Trophoblast cell (in vitro differentiated cells and primary cell): ENCODE data around the gene DLG2.

Experiments
- DNase-seq, 2 donors: peaks; one replicate each; pipeline ENCODE4 v3.0.0-alpha.2; 2016
- H2AFZ ChIP-seq: 2 replicates; pipeline ENCODE4 v1.6.1; 2013; ENCODE audit warnings: low read length, moderate library complexity, mild to moderate bottlenecking; ENCODE audit not compliant: insufficient read depth, poor library complexity
- H2AK5ac ChIP-seq: 2 replicates; pipeline ENCODE4 v1.6.1; 2013; ENCODE audit warnings: mild to moderate bottlenecking, low read length
- H2BK120ac ChIP-seq: 2 replicates; pipeline ENCODE4 v1.6.1; 2013; ENCODE audit warnings: low read length, mild to moderate bottlenecking, moderate library complexity; ENCODE audit not compliant: insufficient read depth, poor library complexity
- H2BK12ac ChIP-seq: 2 replicates; pipeline ENCODE4 v1.6.1; 2013; ENCODE audit warnings: mild to moderate bottlenecking, low read length, moderate library complexity
- H2BK5ac ChIP-seq: 2 replicates; pipeline ENCODE4 v1.6.1; 2013; ENCODE audit warnings: low read length, low read depth, moderate library complexity, mild to moderate bottlenecking; ENCODE audit not compliant: poor library complexity
- H3K14ac ChIP-seq: 2 replicates; pipeline ENCODE4 v1.6.1; 2013; ENCODE audit warnings: mild to moderate bottlenecking, low read length
- H3K18ac ChIP-seq: 2 replicates; pipeline ENCODE4 v1.6.1; 2013; ENCODE audit warnings: mild to moderate bottlenecking, low read length
- H3K23ac ChIP-seq: 2 replicates; pipeline ENCODE4 v1.6.1; 2013; ENCODE audit warnings: low read length
- H3K27ac ChIP-seq: 2 replicates; pipeline ENCODE4 v1.5.1; 2013; ENCODE audit warnings: low read depth, mild to moderate bottlenecking, inconsistent platforms, low read length, moderate library complexity
- H3K27me3 ChIP-seq: 2 replicates; pipeline ENCODE4 v1.6.1; 2013; ENCODE audit warnings: inconsistent platforms, mild to moderate bottlenecking, low read length, moderate library complexity; ENCODE audit not compliant: insufficient read depth
- H3K36me3 ChIP-seq, 2 experiments: 1 replicate in 1 of 2; 2 replicates in 1 of 2; pipeline ENCODE4 v1.6.1; 2013; ENCODE audit warnings: low read length in 2 of 2, mild to moderate bottlenecking in 2 of 2, moderate library complexity in 1 of 2; ENCODE audit not compliant: insufficient read depth in 2 of 2, control insufficient read depth in 1 of 2
- H3K4ac ChIP-seq: 2 replicates; pipeline ENCODE4 v1.6.1; 2013; ENCODE audit warnings: low read depth, mild to moderate bottlenecking, low read length, moderate library complexity
- H3K4me1 ChIP-seq, 2 experiments: 1 replicate in 1 of 2; 2 replicates in 1 of 2; pipeline ENCODE4 v1.6.1; 2013; ENCODE audit warnings: low read length in 2 of 2, mild to moderate bottlenecking in 2 of 2, moderate library complexity in 1 of 2; ENCODE audit not compliant: insufficient read depth in 2 of 2, control insufficient read depth in 1 of 2
- H3K4me2 ChIP-seq: 2 replicates; pipeline ENCODE4 v1.6.1; 2013; ENCODE audit warnings: inconsistent platforms, mild to moderate bottlenecking, low read length, moderate library complexity
- H3K4me3 ChIP-seq: 2 replicates; pipeline ENCODE4 v1.5.1; 2013; ENCODE audit warnings: mild to moderate bottlenecking, low read depth, low read length, inconsistent platforms
- H3K79me1 ChIP-seq: one replicate; pipeline ENCODE4 v1.6.1; 2013; ENCODE audit warnings: low read length
- H3K79me2 ChIP-seq: 2 replicates; pipeline ENCODE4 v1.6.1; 2013; ENCODE audit warnings: low read length, mild to moderate bottlenecking; ENCODE audit not compliant: control insufficient read depth, insufficient read depth, poor library complexity
- H3K9ac ChIP-seq: 2 replicates; pipeline ENCODE4 v1.6.1; 2013; ENCODE audit warnings: mild to moderate bottlenecking, low read length
- H3K9me3 ChIP-seq: 2 replicates; pipeline ENCODE4 v1.6.1; 2013; ENCODE audit warnings: low read depth, mild to moderate bottlenecking, control low read depth, inconsistent platforms, low read length; ENCODE audit not compliant: insufficient read depth
- H4K12ac ChIP-seq: 2 replicates; pipeline ENCODE4 v1.6.1; 2013; ENCODE audit warnings: low read depth, mild to moderate bottlenecking, low read length, moderate library complexity
- H4K8ac ChIP-seq: 2 replicates; pipeline ENCODE4 v1.6.1; 2013; ENCODE audit warnings: low read depth, mild to moderate bottlenecking, low read length, moderate library complexity
- H4K91ac ChIP-seq: one replicate; pipeline ENCODE4 v1.6.1; 2013; ENCODE audit warnings: low read depth, mild to moderate bottlenecking, low read length, moderate library complexity
- WGBS: extraction: QIAGEN DNeasy Blood & Tissue Kit; methylation state at CpG from one replicate; pipeline ENCODE4 v1.1.7; 2013; ENCODE audit warnings: missing lambda C conversion rate; ENCODE audit not compliant: insufficient read length, insufficient coverage; ENCODE audit errors: extremely low coverage; 5-methylcytosine and 5-hydroxymethylcytosine counted together

Gene DLG2

DNA sequence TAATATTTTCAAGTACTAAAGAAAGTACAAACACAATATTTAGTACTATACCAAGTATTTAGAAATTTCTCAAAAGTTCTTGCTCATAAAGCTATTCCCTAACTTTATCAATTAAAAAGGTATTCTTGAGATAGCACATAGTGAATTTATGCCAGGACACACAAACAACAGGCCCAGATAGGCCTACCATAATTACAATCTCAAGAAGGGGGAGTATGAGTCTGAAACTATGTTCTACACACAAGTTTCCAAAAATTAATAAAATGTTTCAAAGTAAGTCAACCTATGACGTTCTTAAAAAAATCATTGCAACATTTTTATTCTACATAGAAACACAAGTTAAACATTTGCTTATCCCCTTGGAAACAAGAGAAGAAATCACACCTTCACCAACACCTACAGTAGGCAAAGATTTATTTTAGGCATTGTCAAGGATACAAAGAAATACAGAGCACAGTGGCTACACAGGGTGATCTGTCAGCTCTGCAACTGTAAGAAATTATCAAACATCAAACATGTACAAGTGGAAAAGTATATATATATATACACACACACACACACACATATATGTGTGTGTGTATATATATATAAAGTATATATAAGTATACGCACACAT lies 1497.1 kb downstream of the DLG2 start:
- H3K9me3 ChIP-seq = no peaks in the 10 kb centered on the region
- no peaks in the 10 kb centered on the region for H3K79me2 ChIP-seq
- H3K36me3 ChIP-seq = no peaks in the 10 kb centered on the region
- H2AFZ ChIP-seq = no peak overlapping the region
- no peak overlapping the region for H2BK5ac ChIP-seq
- DNase-seq = no peak
- no peaks in the 10 kb centered on the region for H3K79me1 ChIP-seq
- H3K27me3 ChIP-seq = no peaks in the 10 kb centered on the region
- no peak overlapping the region for H3K9ac ChIP-seq
- no peak overlapping the region for H2BK12ac ChIP-seq
- WGBS = no CpG with 5 or more reads among the region's 2 CpGs
- H3K18ac ChIP-seq = no peak overlapping the region
- no peak overlapping the region for H3K14ac ChIP-seq
- no peak overlapping the region for H4K91ac ChIP-seq
- H3K4ac ChIP-seq = no peak overlapping the region
- H3K4me2 ChIP-seq = no peak overlapping the region
- H2AK5ac ChIP-seq = no peak overlapping the region
- H2BK120ac ChIP-seq = no peak overlapping the region
- no peak overlapping the region for H4K12ac ChIP-seq
- no peaks in the 10 kb centered on the region for H3K4me1 ChIP-seq
- no peak overlapping the region for H3K4me3 ChIP-seq
- H3K27ac ChIP-seq = no peak overlapping the region
- no peak overlapping the region for H3K23ac ChIP-seq
- no peak overlapping the region for H4K8ac ChIP-seq

DNA sequence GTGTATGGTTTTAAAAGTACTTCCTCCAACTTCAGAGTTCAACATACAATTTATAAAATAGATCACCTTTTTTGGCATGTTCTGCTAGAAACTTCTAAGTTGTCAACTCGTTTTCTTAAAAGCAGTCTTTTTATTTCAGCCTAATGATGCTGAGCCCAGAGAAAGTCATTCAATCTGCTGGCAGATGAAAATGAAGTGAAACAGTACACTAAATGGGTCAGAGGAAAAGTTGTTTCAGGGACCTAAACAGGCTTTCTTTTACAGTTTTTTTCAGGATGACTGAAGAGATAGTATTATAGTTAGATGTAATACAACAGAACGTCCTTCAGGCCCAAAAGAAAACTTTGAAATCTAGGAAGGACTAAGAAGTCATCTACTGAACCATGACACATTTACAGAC lies 1498.3 kb downstream of the DLG2 start:
- WGBS = no CpG with 5 or more reads among the region's 2 CpGs
- no peak overlapping the region for H4K91ac ChIP-seq
- H3K23ac ChIP-seq = no peak overlapping the region
- no peak overlapping the region for H3K4ac ChIP-seq
- H3K36me3 ChIP-seq = no peaks in the 10 kb centered on the region
- no peak overlapping the region for H2AFZ ChIP-seq
- H3K18ac ChIP-seq = no peak overlapping the region
- H3K79me1 ChIP-seq = no peaks in the 10 kb centered on the region
- no peak overlapping the region for H3K14ac ChIP-seq
- no peak overlapping the region for H3K27ac ChIP-seq
- no peak overlapping the region for H2AK5ac ChIP-seq
- no peaks in the 10 kb centered on the region for H3K9me3 ChIP-seq
- no peak for DNase-seq
- no peak overlapping the region for H3K4me2 ChIP-seq
- H3K4me3 ChIP-seq = no peak overlapping the region
- no peaks in the 10 kb centered on the region for H3K79me2 ChIP-seq
- H2BK5ac ChIP-seq = no peak overlapping the region
- H4K8ac ChIP-seq = no peak overlapping the region
- no peak overlapping the region for H2BK120ac ChIP-seq
- no peak overlapping the region for H2BK12ac ChIP-seq
- H4K12ac ChIP-seq = no peak overlapping the region
- no peaks in the 10 kb centered on the region for H3K4me1 ChIP-seq
- H3K9ac ChIP-seq = no peak overlapping the region
- H3K27me3 ChIP-seq = no peaks in the 10 kb centered on the region

DNA sequence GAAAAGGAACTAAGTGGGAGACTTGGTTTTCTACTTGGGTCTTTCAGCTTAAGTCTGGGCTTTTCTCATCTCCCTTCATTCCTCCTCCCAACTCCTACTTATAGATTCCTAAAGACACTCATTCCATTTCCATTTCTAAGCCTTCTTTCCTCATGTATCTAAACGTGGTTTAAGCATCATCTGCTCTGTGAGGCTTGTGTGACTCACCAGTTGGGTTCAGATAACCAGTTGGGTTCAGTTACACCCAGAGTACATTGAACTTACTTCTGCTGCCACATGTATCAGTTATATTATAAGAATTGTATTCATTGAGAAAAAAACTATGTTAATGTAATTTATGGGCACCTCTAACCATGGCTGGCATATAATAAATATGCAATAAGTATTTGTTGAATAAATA lies 1509.8 kb downstream of the DLG2 start:
- Histone ChIP-seq H3K4me3 (no peak overlapping the region), H3K79me2 (no peaks in the 10 kb centered on the region), H3K14ac (no peak overlapping the region), H3K9ac (no peak overlapping the region), H2AFZ (no peak overlapping the region), H3K23ac (no peak overlapping the region), H4K12ac (no peak overlapping the region), H3K4me1 (no peaks in the 10 kb centered on the region), H2BK12ac (no peak overlapping the region), H3K9me3 (no peaks in the 10 kb centered on the region), H2BK120ac (no peak overlapping the region), H4K91ac (no peak overlapping the region), H3K79me1 (no peaks in the 10 kb centered on the region), H4K8ac (no peak overlapping the region), H3K18ac (no peak overlapping the region), H3K27ac (no peak overlapping the region), H3K4ac (no peak overlapping the region), H2AK5ac (no peak overlapping the region), H3K27me3 (no peaks in the 10 kb centered on the region), H2BK5ac (no peak overlapping the region), H3K4me2 (no peak overlapping the region), H3K36me3 (no peaks in the 10 kb centered on the region)
- WGBS = no CpG with 5 or more reads among the region's 1 CpG
- DNase-seq = no peak

DNA sequence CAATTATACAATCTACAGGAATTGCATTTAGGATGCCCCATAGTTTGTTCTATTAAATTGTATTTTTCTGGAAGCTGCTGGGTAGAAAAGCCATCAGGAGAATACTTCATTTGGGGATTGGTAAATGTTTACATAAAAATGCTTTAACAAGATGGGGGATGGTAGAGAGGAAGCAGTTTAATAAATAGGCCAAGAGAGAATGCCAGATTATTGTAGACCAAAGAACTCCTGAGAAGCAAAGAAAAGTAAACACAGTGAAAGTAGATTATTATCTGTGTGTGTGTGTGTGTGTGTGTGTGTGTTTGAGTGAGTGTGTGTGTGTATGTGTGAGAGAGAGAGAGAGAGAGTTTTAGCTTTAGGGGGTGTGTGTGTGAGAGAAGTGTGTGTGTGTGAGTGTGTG lies 1520.6 kb downstream of the DLG2 start:
- Histone ChIP-seq H2BK120ac (no peak overlapping the region), H3K23ac (no peak overlapping the region), H3K14ac (no peak overlapping the region), H3K4me2 (no peak overlapping the region), H2AFZ (no peak overlapping the region), H3K27ac (no peak overlapping the region), H3K79me2 (no peaks in the 10 kb centered on the region), H4K12ac (no peak overlapping the region), H3K79me1 (no peaks in the 10 kb centered on the region), H3K4me3 (no peak overlapping the region), H2BK12ac (no peak overlapping the region), H3K27me3 (no peaks in the 10 kb centered on the region), H2BK5ac (no peak overlapping the region), H4K91ac (no peak overlapping the region), H3K18ac (no peak overlapping the region), H2AK5ac (no peak overlapping the region), H3K9me3 (no peaks in the 10 kb centered on the region), H3K36me3 (no peaks in the 10 kb centered on the region), H3K4ac (no peak overlapping the region), H4K8ac (no peak overlapping the region), H3K9ac (no peak overlapping the region), H3K4me1 (no peaks in the 10 kb centered on the region)
- DNase-seq = no peak
